Measurements from ENCODE around the gene SEC24B. TPM values are rescaled to one million over a fixed set of nuclear protein-coding genes. Genes with fewer than 3 reads are reported as not detected.
A peak's percentile ranks its signal among the peaks of the same experiment; 100 is the strongest.
"Not testable (repeated sequence)": the region's sequence is repeated elsewhere in the genome, so short reads cannot be mapped to it uniquely, and the experiment has no call there.

Gene SEC24B
- total RNA-seq, 1 donor from 2014 or later = 49.6 TPM

- no peaks in the 10 kb centered on the region for H3K4me1 Mint-ChIP-seq (ENCODE audit: unreplicated experiment)
- H3K27me3 Mint-ChIP-seq (ENCODE audit: unreplicated experiment) = peaks cover 3% of the 10 kb centered on the region
- peaks cover 37% of the 10 kb centered on the region for H3K36me3 Mint-ChIP-seq (ENCODE audit: low read depth, unreplicated experiment)
- no peak for TF ChIP-seq CTCF (IDR thresholded peaks at IDR 0.05; ENCODE audit: unreplicated experiment)
- H3K27ac Mint-ChIP-seq (ENCODE audit: unreplicated experiment) = no peak overlapping the region
- no peak for DNase-seq (ENCODE audit: low spot score)
- no peak overlapping the region for H3K4me3 Mint-ChIP-seq (ENCODE audit: unreplicated experiment)
- H3K9me3 Mint-ChIP-seq (ENCODE audit: unreplicated experiment) = no peaks in the 10 kb centered on the region
These were observed 77.1 kb downstream of the SEC24B start for GRCh38 chr4:109510687-109511086.

GRCh38 chr4:109511414-109511813 lies 77.8 kb downstream of the SEC24B start:
- no peak overlapping the region for H3K27ac Mint-ChIP-seq (ENCODE audit: unreplicated experiment)
- TF ChIP-seq CTCF (IDR thresholded peaks at IDR 0.05; ENCODE audit: unreplicated experiment) = no peak
- peaks cover 3% of the 10 kb centered on the region for H3K27me3 Mint-ChIP-seq (ENCODE audit: unreplicated experiment)
- no peak overlapping the region for H3K4me3 Mint-ChIP-seq (ENCODE audit: unreplicated experiment)
- no peaks in the 10 kb centered on the region for H3K4me1 Mint-ChIP-seq (ENCODE audit: unreplicated experiment)
- no peaks in the 10 kb centered on the region for H3K9me3 Mint-ChIP-seq (ENCODE audit: unreplicated experiment)
- peaks cover 37% of the 10 kb centered on the region for H3K36me3 Mint-ChIP-seq (ENCODE audit: low read depth, unreplicated experiment)
- no peak for DNase-seq (ENCODE audit: low spot score)

- DNase-seq (ENCODE audit: low spot score); H3K9me3 Mint-ChIP-seq (ENCODE audit: unreplicated experiment); H3K4me1 Mint-ChIP-seq (ENCODE audit: unreplicated experiment); H3K27me3 Mint-ChIP-seq (ENCODE audit: unreplicated experiment); H3K27ac Mint-ChIP-seq (ENCODE audit: unreplicated experiment): not testable (repeated sequence)
- peaks cover 42% of the 10 kb centered on the region for H3K36me3 Mint-ChIP-seq (ENCODE audit: low read depth, unreplicated experiment)
- H3K4me3 Mint-ChIP-seq (ENCODE audit: unreplicated experiment) = peak overlapping the region; percentile 56
These were observed 79.8 kb downstream of the SEC24B start for GRCh38 chr4:109513368-109513767.

GRCh38 chr4:109532182-109532581 lies 98.6 kb downstream of the SEC24B start:
- H3K9me3 Mint-ChIP-seq (ENCODE audit: unreplicated experiment) = no peaks in the 10 kb centered on the region
- H3K4me1 Mint-ChIP-seq (ENCODE audit: unreplicated experiment) = no peaks in the 10 kb centered on the region
- H3K27me3 Mint-ChIP-seq (ENCODE audit: unreplicated experiment) = no peaks in the 10 kb centered on the region
- DNase-seq (ENCODE audit: low spot score) = no peak
- H3K4me3 Mint-ChIP-seq (ENCODE audit: unreplicated experiment) = no peak overlapping the region
- no peak overlapping the region for H3K27ac Mint-ChIP-seq (ENCODE audit: unreplicated experiment)
- TF ChIP-seq CTCF (IDR thresholded peaks at IDR 0.05; ENCODE audit: unreplicated experiment) = no peak
- H3K36me3 Mint-ChIP-seq (ENCODE audit: low read depth, unreplicated experiment) = peaks cover 29% of the 10 kb centered on the region

GRCh38 chr4:109545401-109545800 lies 111.8 kb downstream of the SEC24B start:
- H3K4me3 Mint-ChIP-seq (ENCODE audit: unreplicated experiment) = no peak overlapping the region

More at GRCh38 chr4:109545401-109545800, 111.8 kb downstream of the SEC24B start:
- DNase-seq (ENCODE audit: low spot score) = no peak
- H3K27me3 Mint-ChIP-seq (ENCODE audit: unreplicated experiment) = peaks cover 6% of the 10 kb centered on the region
- H3K9me3 Mint-ChIP-seq (ENCODE audit: unreplicated experiment) = no peaks in the 10 kb centered on the region
- TF ChIP-seq CTCF (IDR thresholded peaks at IDR 0.05; ENCODE audit: unreplicated experiment) = no peak
- no peak overlapping the region for H3K27ac Mint-ChIP-seq (ENCODE audit: unreplicated experiment)
- H3K36me3 Mint-ChIP-seq (ENCODE audit: low read depth, unreplicated experiment) = peaks cover 35% of the 10 kb centered on the region
- peaks cover 14% of the 10 kb centered on the region for H3K4me1 Mint-ChIP-seq (ENCODE audit: unreplicated experiment)
